Astrocyte of the cerebellum (primary cell): ENCODE results near the gene TTC17.
"Not testable (repeated sequence)": the region's sequence is repeated elsewhere in the genome, so short reads cannot be mapped to it uniquely, and the experiment has no call there.

Source experiments
- DNase-seq: peaks from one replicate; pipeline ENCODE4 v3.0.0-alpha.2; 2011; ENCODE audit warnings: low read depth
- H3K4me3 ChIP-seq: 2 replicates; pipeline ENCODE4 v1.5.1; 2011; ENCODE audit warnings: mild to moderate bottlenecking, low read depth, low read length, moderate library complexity
- in situ Hi-C: cut with HindIII; loops from 2 replicates; pipeline ENCODE4 v1.10.0; 2017; ENCODE audit warnings: low sequenced_read_pairs
- TF ChIP-seq, protein P1 (sequence below): IDR thresholded peaks from 2 replicates; pipeline ENCODE4 v1.5.1; 2012; ENCODE audit warnings: low read length, low read depth, moderate library complexity, mild to moderate bottlenecking; ENCODE audit errors: missing control alignments

TTC17 gene

GRCh38 chr11:43399983-43400630 lies 41.4 kb downstream of the TTC17 start:
- in situ Hi-C loops: no loop called here
- DNase-seq: no peak
- H3K4me3 ChIP-seq: no peak overlapping the region
- TF ChIP-seq, protein P1, sequence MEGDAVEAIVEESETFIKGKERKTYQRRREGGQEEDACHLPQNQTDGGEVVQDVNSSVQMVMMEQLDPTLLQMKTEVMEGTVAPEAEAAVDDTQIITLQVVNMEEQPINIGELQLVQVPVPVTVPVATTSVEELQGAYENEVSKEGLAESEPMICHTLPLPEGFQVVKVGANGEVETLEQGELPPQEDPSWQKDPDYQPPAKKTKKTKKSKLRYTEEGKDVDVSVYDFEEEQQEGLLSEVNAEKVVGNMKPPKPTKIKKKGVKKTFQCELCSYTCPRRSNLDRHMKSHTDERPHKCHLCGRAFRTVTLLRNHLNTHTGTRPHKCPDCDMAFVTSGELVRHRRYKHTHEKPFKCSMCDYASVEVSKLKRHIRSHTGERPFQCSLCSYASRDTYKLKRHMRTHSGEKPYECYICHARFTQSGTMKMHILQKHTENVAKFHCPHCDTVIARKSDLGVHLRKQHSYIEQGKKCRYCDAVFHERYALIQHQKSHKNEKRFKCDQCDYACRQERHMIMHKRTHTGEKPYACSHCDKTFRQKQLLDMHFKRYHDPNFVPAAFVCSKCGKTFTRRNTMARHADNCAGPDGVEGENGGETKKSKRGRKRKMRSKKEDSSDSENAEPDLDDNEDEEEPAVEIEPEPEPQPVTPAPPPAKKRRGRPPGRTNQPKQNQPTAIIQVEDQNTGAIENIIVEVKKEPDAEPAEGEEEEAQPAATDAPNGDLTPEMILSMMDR: no peak

DNA sequence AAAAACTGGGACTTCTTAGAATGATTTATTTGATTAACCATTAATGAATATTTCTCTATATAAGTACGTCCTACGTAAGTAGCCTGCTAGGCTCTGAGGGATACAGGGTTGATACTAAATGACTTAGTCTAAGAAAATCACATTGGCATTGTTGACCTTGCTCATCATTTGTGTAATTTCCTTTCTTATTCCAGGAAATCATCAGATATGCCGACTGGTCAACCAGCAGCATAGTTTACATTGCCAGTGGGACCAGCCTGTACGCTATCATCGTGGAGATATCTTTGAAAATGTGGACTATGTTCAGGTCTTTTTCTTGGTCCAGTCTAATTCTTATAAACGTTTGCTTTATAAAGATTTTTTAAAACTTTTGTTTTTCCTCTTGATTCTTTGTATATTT lies 42.5 kb downstream of the TTC17 start:
- no peak overlapping the region for H3K4me3 ChIP-seq
- in situ Hi-C loops: no loop called here
- no peak for DNase-seq
- TF ChIP-seq, protein P1: no peak

GRCh38 chr11:43401811-43402210 lies 43.1 kb downstream of the TTC17 start:
- in situ Hi-C loops, DNase-seq, H3K4me3 ChIP-seq: not testable (repeated sequence)

- TF ChIP-seq, protein P1: no peak
- H3K4me3 ChIP-seq: no peak overlapping the region
- in situ Hi-C loops: no loop called here
- DNase-seq: no peak
Observed at GRCh38 chr11:43403357-43404231, 44.9 kb downstream of the TTC17 start.

DNA sequence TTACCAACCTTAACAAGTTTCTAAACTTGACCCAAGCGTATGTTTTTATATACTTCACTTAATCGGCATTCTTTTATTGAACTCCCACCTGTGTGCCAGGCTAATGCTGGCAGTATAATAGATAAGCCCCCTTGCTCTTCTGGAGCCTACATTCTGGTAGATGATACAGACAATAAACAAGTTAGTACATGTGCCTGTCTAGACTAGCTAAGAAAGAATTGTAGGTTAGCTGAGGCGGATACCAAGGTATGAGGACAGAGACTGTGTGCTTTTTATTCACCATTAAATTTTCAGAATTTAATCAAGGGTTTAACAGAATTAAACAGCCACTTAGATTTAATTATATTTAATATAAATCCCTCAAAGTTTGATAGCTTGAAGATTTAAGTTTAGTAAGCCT lies 45.7 kb downstream of the TTC17 start:
- in situ Hi-C loops: no loop called here
- TF ChIP-seq, protein P1: no peak
- DNase-seq: no peak

GRCh38 chr11:43404836-43405479 lies 46.2 kb downstream of the TTC17 start:
- DNase-seq: no peak
- in situ Hi-C loops: no loop called here
- TF ChIP-seq, protein P1: no peak
- H3K4me3 ChIP-seq: no peak overlapping the region

More for the DNA sequence above, 45.7 kb downstream of the TTC17 start:
- H3K4me3 ChIP-seq: no peak overlapping the region
